ENCODE data around the gene KCNIP1. TPM values are rescaled to one million over a fixed set of nuclear protein-coding genes. Genes with fewer than 3 reads are reported as not detected.
"Not testable (repeated sequence)": the region's sequence is repeated elsewhere in the genome, so short reads cannot be mapped to it uniquely, and the experiment has no call there.

KCNIP1 gene
- total RNA-seq, 2 experiments from 2014 or later: not detected

DNA sequence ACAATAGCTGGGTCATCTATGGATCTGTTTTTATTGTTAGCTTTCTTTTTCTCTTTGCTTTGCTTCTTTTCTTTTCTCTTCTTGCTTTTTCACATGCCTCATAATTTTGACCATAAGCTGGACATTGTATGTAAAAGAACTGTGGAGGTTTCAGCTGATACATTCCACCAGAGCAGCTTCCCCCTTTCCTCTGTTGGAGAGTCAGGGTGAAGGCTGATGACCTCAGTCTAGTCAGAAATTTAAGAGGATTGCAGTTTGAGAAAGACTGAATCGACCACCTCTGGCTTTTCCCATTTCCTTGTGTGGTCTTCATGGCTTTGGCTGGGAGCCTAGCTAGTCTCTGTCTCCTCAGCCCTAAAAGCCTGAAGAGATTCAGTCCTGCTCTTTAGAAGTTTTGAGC, 42.0 kb downstream of the KCNIP1 start:
- no peaks in the 10 kb centered on the region for H3K4me1 ChIP-seq (ENCODE audit: insufficient read depth, low read length)
- H3K4me3 ChIP-seq (ENCODE audit: low read length): no peak overlapping the region
- CTCF ChIA-PET: no interaction called here
- Mint-ChIP-seq H3K4me1 (ENCODE audit: low read depth) (no peaks in the 10 kb centered on the region), H3K27me3 (peaks cover 12% of the 10 kb centered on the region), H3K4me3 (no peak overlapping the region), H3K9me3 (peaks cover 8% of the 10 kb centered on the region), H3K36me3 (ENCODE audit: low read depth) (no peaks in the 10 kb centered on the region), H3K27ac (no peak overlapping the region)
- POLR2A ChIA-PET: no interaction called here
- intact Hi-C loops (cut with DNase I, micrococcal nuclease): no loop called here
- no peaks in the 10 kb centered on the region for H3K36me3 ChIP-seq (ENCODE audit: insufficient read depth, low read length)
- peaks cover 3 to 5% of the 10 kb centered on the region in 2 experiments for H3K27me3 ChIP-seq (ENCODE audit: control insufficient read depth in 1 of 2, insufficient read depth in 2 of 2, low read length in 2 of 2)
- ATAC-seq (ENCODE audit: poor library complexity) (no peak), DNase-seq (no peak)
- no peak overlapping the region for H3K27ac ChIP-seq (ENCODE audit: low read depth in 1 of 2, low read length in 2 of 2)
- no peak for TF ChIP-seq CTCF (IDR thresholded peaks at IDR 0.05)
- H3K9me3 ChIP-seq (ENCODE audit: control insufficient read depth in 1 of 2, insufficient read depth in 1 of 2, low read length in 2 of 2): peaks cover 0 to 14% of the 10 kb centered on the region in 2 experiments

GRCh38 chr5:170546282-170546681, 42.5 kb downstream of the KCNIP1 start:
- DNase-seq (no peak), ATAC-seq (ENCODE audit: poor library complexity) (no peak)
- H3K27me3 ChIP-seq (ENCODE audit: control insufficient read depth in 1 of 2, insufficient read depth in 2 of 2, low read length in 2 of 2): peaks cover 3 to 5% of the 10 kb centered on the region in 2 experiments
- H3K4me3 ChIP-seq (ENCODE audit: low read length): no peak overlapping the region
- ChIA-PET POLR2A (no interaction called here), CTCF (no interaction called here)
- Mint-ChIP-seq H3K27ac (no peak overlapping the region), H3K4me3 (no peak overlapping the region), H3K9me3 (peaks cover 8% of the 10 kb centered on the region), H3K27me3 (peaks cover 12% of the 10 kb centered on the region), H3K4me1 (ENCODE audit: low read depth) (no peaks in the 10 kb centered on the region), H3K36me3 (ENCODE audit: low read depth) (no peaks in the 10 kb centered on the region)
- no peaks in the 10 kb centered on the region for H3K4me1 ChIP-seq (ENCODE audit: insufficient read depth, low read length)
- no peak for TF ChIP-seq CTCF (IDR thresholded peaks at IDR 0.05)
- intact Hi-C loops (cut with DNase I, micrococcal nuclease): no loop called here
- peaks cover 0 to 14% of the 10 kb centered on the region in 2 experiments for H3K9me3 ChIP-seq (ENCODE audit: control insufficient read depth in 1 of 2, insufficient read depth in 1 of 2, low read length in 2 of 2)
- no peak overlapping the region for H3K27ac ChIP-seq (ENCODE audit: low read depth in 1 of 2, low read length in 2 of 2)
- H3K36me3 ChIP-seq (ENCODE audit: insufficient read depth, low read length): no peaks in the 10 kb centered on the region

DNA sequence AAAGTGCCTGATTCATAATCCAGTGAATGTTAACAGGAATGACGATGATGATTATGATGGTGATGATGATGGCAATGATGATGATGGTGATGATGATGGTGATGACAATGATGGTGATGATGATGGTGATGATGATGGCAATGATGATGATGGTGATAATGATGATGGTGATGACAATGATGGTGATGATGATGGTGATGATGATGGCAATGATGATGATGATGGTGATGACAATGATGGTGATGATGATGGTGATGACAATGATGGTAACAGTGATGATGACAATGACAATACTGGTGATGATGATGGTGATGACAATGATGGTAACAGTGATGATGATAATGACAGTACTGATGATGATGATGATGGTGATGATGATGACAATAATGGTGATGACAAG, 46.6 kb downstream of the KCNIP1 start:
- H3K4me3 ChIP-seq (ENCODE audit: low read length); H3K27ac ChIP-seq (ENCODE audit: low read depth in 1 of 2, low read length in 2 of 2); POLR2A ChIA-PET; H3K36me3 ChIP-seq (ENCODE audit: insufficient read depth, low read length); H3K27ac Mint-ChIP-seq; ATAC-seq (ENCODE audit: poor library complexity); CTCF ChIA-PET; H3K4me3 Mint-ChIP-seq; DNase-seq; H3K4me1 ChIP-seq (ENCODE audit: insufficient read depth, low read length); H3K9me3 Mint-ChIP-seq; H3K36me3 Mint-ChIP-seq (ENCODE audit: low read depth); H3K9me3 ChIP-seq (ENCODE audit: control insufficient read depth in 1 of 2, insufficient read depth in 1 of 2, low read length in 2 of 2); intact Hi-C loops (cut with DNase I, micrococcal nuclease); H3K4me1 Mint-ChIP-seq (ENCODE audit: low read depth): not testable (repeated sequence)
- H3K27me3 Mint-ChIP-seq: peaks cover 28% of the 10 kb centered on the region
- H3K27me3 ChIP-seq (ENCODE audit: control insufficient read depth in 1 of 2, insufficient read depth in 2 of 2, low read length in 2 of 2): peaks cover 10 to 33% of the 10 kb centered on the region in 2 experiments

- peaks cover 8 to 33% of the 10 kb centered on the region in 2 experiments for H3K27me3 ChIP-seq (ENCODE audit: control insufficient read depth in 1 of 2, insufficient read depth in 2 of 2, low read length in 2 of 2)
- H3K4me1 Mint-ChIP-seq (ENCODE audit: low read depth): no peaks in the 10 kb centered on the region
- CTCF ChIA-PET: no interaction called here
These were observed 47.3 kb downstream of the KCNIP1 start for GRCh38 chr5:170551076-170551475.

More at GRCh38 chr5:170551076-170551475, 47.3 kb downstream of the KCNIP1 start:
- DNase-seq: no peak
- H3K27me3 Mint-ChIP-seq: peaks cover 28% of the 10 kb centered on the region
- H3K9me3 ChIP-seq (ENCODE audit: control insufficient read depth in 1 of 2, insufficient read depth in 1 of 2, low read length in 2 of 2): peaks cover 1 to 5% of the 10 kb centered on the region in 2 experiments
- no peak overlapping the region for H3K4me3 ChIP-seq (ENCODE audit: low read length)
- no peak overlapping the region for H3K27ac ChIP-seq (ENCODE audit: low read depth in 1 of 2, low read length in 2 of 2)
- H3K36me3 ChIP-seq (ENCODE audit: insufficient read depth, low read length): no peaks in the 10 kb centered on the region
- TF ChIP-seq CTCF (IDR thresholded peaks at IDR 0.05): no peak
- H3K4me3 Mint-ChIP-seq: no peak overlapping the region
- H3K9me3 Mint-ChIP-seq: peaks cover 2% of the 10 kb centered on the region
- no peaks in the 10 kb centered on the region for H3K4me1 ChIP-seq (ENCODE audit: insufficient read depth, low read length)
- intact Hi-C loops (cut with DNase I, micrococcal nuclease): no loop called here
- ATAC-seq (ENCODE audit: poor library complexity): no peak
- H3K36me3 Mint-ChIP-seq (ENCODE audit: low read depth): no peaks in the 10 kb centered on the region
- no peak overlapping the region for H3K27ac Mint-ChIP-seq
- POLR2A ChIA-PET: no interaction called here

Measured in CD4-positive, alpha-beta T cell (primary cell).